ENCODE data around the gene CBFA2T3. TPM values are rescaled to one million over a fixed set of nuclear protein-coding genes. Genes with fewer than 3 reads are reported as not detected.

The CBFA2T3 gene
- total RNA-seq, 1 donor from 2014 or later, result 2.4 TPM

DNA sequence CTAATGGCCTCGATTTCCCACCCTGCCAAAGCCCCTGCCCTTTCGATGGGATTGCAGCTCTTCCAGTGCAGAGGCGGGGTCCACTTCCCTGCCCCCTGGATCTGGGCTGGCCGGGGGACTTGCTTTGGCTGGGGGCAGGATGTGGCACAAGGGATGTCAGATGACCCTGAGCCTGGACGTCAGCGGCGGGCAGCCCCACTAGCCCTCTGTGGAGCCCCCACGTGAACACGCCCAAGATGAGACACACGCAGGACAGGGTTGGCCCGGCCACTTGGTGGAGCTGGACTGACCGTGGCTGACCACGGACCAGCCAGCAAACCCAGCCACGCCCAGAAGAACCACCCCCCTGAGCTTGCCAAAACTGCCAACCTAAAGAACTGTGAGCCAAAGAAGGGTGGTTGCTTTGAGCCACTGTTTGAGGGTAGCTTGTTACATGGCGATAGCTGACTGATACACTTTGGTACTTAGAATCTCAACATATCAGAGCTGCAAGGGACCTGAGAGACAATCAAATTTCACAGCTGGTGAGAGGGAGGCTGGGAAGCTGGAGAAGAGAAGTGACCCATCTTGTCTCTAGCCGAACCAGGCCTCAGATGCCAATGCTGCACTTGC lies 63.9 kb downstream of the CBFA2T3 start:
- H3K9me3 Mint-ChIP-seq (ENCODE audit: unreplicated experiment), result peaks cover 5% of the 10 kb centered on the region
- FAIRE-seq (no peak), DNase-seq (ENCODE audit: low read depth) (no peak)
- H4K20me1 ChIP-seq (ENCODE audit: insufficient read depth, low read length), result no peaks in the 10 kb centered on the region
- no peaks in the 10 kb centered on the region for H3K79me2 ChIP-seq (ENCODE audit: insufficient read depth, low read length)
- TF ChIP-seq EZH2 (IDR thresholded peaks at IDR 0.05; ENCODE audit: insufficient read depth, low read length), result no peak
- TF ChIP-seq, protein P1, sequence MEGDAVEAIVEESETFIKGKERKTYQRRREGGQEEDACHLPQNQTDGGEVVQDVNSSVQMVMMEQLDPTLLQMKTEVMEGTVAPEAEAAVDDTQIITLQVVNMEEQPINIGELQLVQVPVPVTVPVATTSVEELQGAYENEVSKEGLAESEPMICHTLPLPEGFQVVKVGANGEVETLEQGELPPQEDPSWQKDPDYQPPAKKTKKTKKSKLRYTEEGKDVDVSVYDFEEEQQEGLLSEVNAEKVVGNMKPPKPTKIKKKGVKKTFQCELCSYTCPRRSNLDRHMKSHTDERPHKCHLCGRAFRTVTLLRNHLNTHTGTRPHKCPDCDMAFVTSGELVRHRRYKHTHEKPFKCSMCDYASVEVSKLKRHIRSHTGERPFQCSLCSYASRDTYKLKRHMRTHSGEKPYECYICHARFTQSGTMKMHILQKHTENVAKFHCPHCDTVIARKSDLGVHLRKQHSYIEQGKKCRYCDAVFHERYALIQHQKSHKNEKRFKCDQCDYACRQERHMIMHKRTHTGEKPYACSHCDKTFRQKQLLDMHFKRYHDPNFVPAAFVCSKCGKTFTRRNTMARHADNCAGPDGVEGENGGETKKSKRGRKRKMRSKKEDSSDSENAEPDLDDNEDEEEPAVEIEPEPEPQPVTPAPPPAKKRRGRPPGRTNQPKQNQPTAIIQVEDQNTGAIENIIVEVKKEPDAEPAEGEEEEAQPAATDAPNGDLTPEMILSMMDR (IDR thresholded peaks at IDR 0.05; ENCODE audit: insufficient read depth, low read depth, low read length), result no peak
- H3K9me3 ChIP-seq (ENCODE audit: insufficient read depth, low read depth, low read length), result no peaks in the 10 kb centered on the region
- no peak overlapping the region for H2AFZ ChIP-seq (ENCODE audit: low read depth, low read length)
- no peaks in the 10 kb centered on the region for H3K36me3 Mint-ChIP-seq (ENCODE audit: low read depth, unreplicated experiment)
- no peak overlapping the region for H3K4me3 Mint-ChIP-seq (ENCODE audit: unreplicated experiment)
- peaks cover 3% of the 10 kb centered on the region for H3K4me1 ChIP-seq (ENCODE audit: insufficient read depth, low read length)
- H3K27me3 ChIP-seq (ENCODE audit: insufficient read depth, low read length), result no peaks in the 10 kb centered on the region
- no peaks in the 10 kb centered on the region for H3K36me3 ChIP-seq (ENCODE audit: insufficient read depth, low read length)
- no peak overlapping the region for H3K4me3 ChIP-seq (ENCODE audit: insufficient read depth, low read depth, low read length)
- no peak overlapping the region for H3K9ac ChIP-seq (ENCODE audit: low read length)
- H3K4me1 Mint-ChIP-seq (ENCODE audit: low read depth, unreplicated experiment), result peaks cover 4% of the 10 kb centered on the region
- no peak overlapping the region for H3K27ac Mint-ChIP-seq (ENCODE audit: unreplicated experiment)
- H3K4me2 ChIP-seq (ENCODE audit: low read length), result no peak overlapping the region
- H3K27me3 Mint-ChIP-seq (ENCODE audit: low read depth, unreplicated experiment), result peaks cover 28% of the 10 kb centered on the region
- no peak overlapping the region for H3K27ac ChIP-seq (ENCODE audit: low read depth, low read length)

GRCh38 chr16:88912556-88912955 lies 64.5 kb downstream of the CBFA2T3 start:
- Histone ChIP-seq H3K36me3 (ENCODE audit: insufficient read depth, low read length) (no peaks in the 10 kb centered on the region), H3K27ac (ENCODE audit: low read depth, low read length) (no peak overlapping the region), H4K20me1 (ENCODE audit: insufficient read depth, low read length) (no peaks in the 10 kb centered on the region), H3K4me1 (ENCODE audit: insufficient read depth, low read length) (peaks cover 5% of the 10 kb centered on the region), H3K27me3 (ENCODE audit: insufficient read depth, low read length) (no peaks in the 10 kb centered on the region), H3K4me3 (ENCODE audit: insufficient read depth, low read depth, low read length) (no peak overlapping the region), H3K4me2 (ENCODE audit: low read length) (no peak overlapping the region), H2AFZ (ENCODE audit: low read depth, low read length) (no peak overlapping the region), H3K79me2 (ENCODE audit: insufficient read depth, low read length) (no peaks in the 10 kb centered on the region), H3K9me3 (ENCODE audit: insufficient read depth, low read depth, low read length) (no peaks in the 10 kb centered on the region), H3K9ac (ENCODE audit: low read length) (no peak overlapping the region)
- Mint-ChIP-seq H3K27ac (ENCODE audit: unreplicated experiment) (no peak overlapping the region), H3K9me3 (ENCODE audit: unreplicated experiment) (peaks cover 4% of the 10 kb centered on the region), H3K27me3 (ENCODE audit: low read depth, unreplicated experiment) (peaks cover 26% of the 10 kb centered on the region), H3K4me3 (ENCODE audit: unreplicated experiment) (no peak overlapping the region), H3K4me1 (ENCODE audit: low read depth, unreplicated experiment) (peaks cover 4% of the 10 kb centered on the region), H3K36me3 (ENCODE audit: low read depth, unreplicated experiment) (no peaks in the 10 kb centered on the region)
- DNase-seq (ENCODE audit: low read depth), result no peak
- TF ChIP-seq, protein P1 (IDR thresholded peaks at IDR 0.05; ENCODE audit: insufficient read depth, low read depth, low read length), result no peak
- TF ChIP-seq EZH2 (IDR thresholded peaks at IDR 0.05; ENCODE audit: insufficient read depth, low read length), result no peak
- no peak for FAIRE-seq

GRCh38 chr16:88911946-88912310 lies 65.1 kb downstream of the CBFA2T3 start:
- Mint-ChIP-seq H3K4me3 (ENCODE audit: unreplicated experiment) (no peak overlapping the region), H3K27ac (ENCODE audit: unreplicated experiment) (no peak overlapping the region), H3K27me3 (ENCODE audit: low read depth, unreplicated experiment) (peaks cover 25% of the 10 kb centered on the region), H3K36me3 (ENCODE audit: low read depth, unreplicated experiment) (no peaks in the 10 kb centered on the region), H3K4me1 (ENCODE audit: low read depth, unreplicated experiment) (peaks cover 2% of the 10 kb centered on the region), H3K9me3 (ENCODE audit: unreplicated experiment) (peaks cover 3% of the 10 kb centered on the region)
- TF ChIP-seq EZH2 (IDR thresholded peaks at IDR 0.05; ENCODE audit: insufficient read depth, low read length), result no peak
- TF ChIP-seq, protein P1 (IDR thresholded peaks at IDR 0.05; ENCODE audit: insufficient read depth, low read depth, low read length), result no peak
- Histone ChIP-seq H4K20me1 (ENCODE audit: insufficient read depth, low read length) (no peaks in the 10 kb centered on the region), H3K27ac (ENCODE audit: low read depth, low read length) (no peak overlapping the region), H2AFZ (ENCODE audit: low read depth, low read length) (no peak overlapping the region), H3K9me3 (ENCODE audit: insufficient read depth, low read depth, low read length) (no peaks in the 10 kb centered on the region), H3K4me3 (ENCODE audit: insufficient read depth, low read depth, low read length) (no peak overlapping the region), H3K9ac (ENCODE audit: low read length) (no peak overlapping the region), H3K79me2 (ENCODE audit: insufficient read depth, low read length) (no peaks in the 10 kb centered on the region), H3K36me3 (ENCODE audit: insufficient read depth, low read length) (no peaks in the 10 kb centered on the region), H3K27me3 (ENCODE audit: insufficient read depth, low read length) (no peaks in the 10 kb centered on the region), H3K4me2 (ENCODE audit: low read length) (no peak overlapping the region), H3K4me1 (ENCODE audit: insufficient read depth, low read length) (peaks cover 6% of the 10 kb centered on the region)
- DNase-seq (ENCODE audit: low read depth) (no peak), FAIRE-seq (no peak)

Data from astrocyte (in vitro differentiated cells and primary cell).